Activated naive CD4-positive, alpha-beta T cell treated with anti-CD3 and anti-CD28 coated beads, Interleukin-2, amount 50 U/mL, for 16 hours (primary cell): Measurements from ENCODE around the gene PADI3.

Experiments used
- DNase-seq: peaks from one replicate; pipeline ENCODE4 v3.0.0-alpha.2; 2020

Gene PADI3

GRCh38 chr1:17276568-17276967 lies 27.7 kb downstream of the PADI3 start:
- DNase-seq, result no peak

GRCh38 chr1:17277511-17278159 lies 28.7 kb downstream of the PADI3 start:
- DNase-seq, result no peak

GRCh38 chr1:17278996-17279830 lies 30.3 kb downstream of the PADI3 start:
- DNase-seq, result no peak

GRCh38 chr1:17280436-17280835 lies 31.5 kb downstream of the PADI3 start:
- no peak for DNase-seq

- DNase-seq, result no peak
These were observed 32.0 kb downstream of the PADI3 start for GRCh38 chr1:17280894-17281293.

GRCh38 chr1:17281775-17282181 lies 32.9 kb downstream of the PADI3 start:
- no peak for DNase-seq

- DNase-seq, result no peak
These were observed 33.9 kb downstream of the PADI3 start for GRCh38 chr1:17282836-17283235.

GRCh38 chr1:17286646-17287045 lies 37.7 kb downstream of the PADI3 start:
- DNase-seq, result no peak

- DNase-seq, result no peak
These were observed 38.4 kb downstream of the PADI3 start for GRCh38 chr1:17287130-17287776.

GRCh38 chr1:17289721-17290120 lies 40.8 kb downstream of the PADI3 start:
- DNase-seq, result no peak

- no peak for DNase-seq
These were observed 41.7 kb downstream of the PADI3 start for GRCh38 chr1:17290553-17290952.

GRCh38 chr1:17292299-17293160 lies 43.6 kb downstream of the PADI3 start:
- no peak for DNase-seq

- DNase-seq, result no peak
These were observed 45.0 kb downstream of the PADI3 start for GRCh38 chr1:17293681-17294425.

- DNase-seq, result no peak
These were observed 46.4 kb downstream of the PADI3 start for GRCh38 chr1:17295292-17295691.

- DNase-seq, result no peak
These were observed 47.2 kb downstream of the PADI3 start for GRCh38 chr1:17296086-17296485.

- DNase-seq, result no peak
These were observed 49.1 kb downstream of the PADI3 start for GRCh38 chr1:17297991-17298390.

GRCh38 chr1:17301767-17302166 lies 52.9 kb downstream of the PADI3 start:
- no peak for DNase-seq

- no peak for DNase-seq
These were observed 55.4 kb downstream of the PADI3 start for GRCh38 chr1:17304151-17304825.

GRCh38 chr1:17304826-17305175 lies 55.9 kb downstream of the PADI3 start:
- DNase-seq, result no peak

GRCh38 chr1:17305576-17306095 lies 56.7 kb downstream of the PADI3 start:
- no peak for DNase-seq

GRCh38 chr1:17306407-17306806 lies 57.5 kb downstream of the PADI3 start:
- DNase-seq, result no peak
